IPS-18a (cell line): ENCODE results near the gene ERICH6.

Experiments
- H3K27ac ChIP-seq: one replicate; pipeline ENCODE4 v1.5.1; 2013; ENCODE audit warnings: low read length
- H3K27me3 ChIP-seq: one replicate; pipeline ENCODE4 v1.6.1; 2013; ENCODE audit warnings: mild to moderate bottlenecking, low read length; ENCODE audit not compliant: control insufficient read depth, insufficient read depth
- H3K36me3 ChIP-seq: one replicate; pipeline ENCODE4 v1.6.1; 2013; ENCODE audit warnings: low read depth, low read length; ENCODE audit not compliant: control insufficient read depth
- H3K4me1 ChIP-seq: one replicate; pipeline ENCODE4 v1.6.1; 2013; ENCODE audit warnings: low read depth, low read length; ENCODE audit not compliant: control insufficient read depth
- H3K4me3 ChIP-seq: one replicate; pipeline ENCODE4 v1.5.1; 2013; ENCODE audit warnings: low read length
- H3K9ac ChIP-seq: one replicate; pipeline ENCODE4 v1.6.1; 2013; ENCODE audit warnings: mild to moderate bottlenecking, low read length, moderate library complexity
- H3K9me3 ChIP-seq: one replicate; pipeline ENCODE4 v1.6.1; 2013; ENCODE audit warnings: low read depth, low read length; ENCODE audit not compliant: control insufficient read depth

Gene ERICH6

GRCh38 chr3:150733936-150734794 is 30.4 kb upstream of the ERICH6 start:
- no peaks in the 10 kb centered on the region for H3K27me3 ChIP-seq
- H3K4me3 ChIP-seq = no peak overlapping the region
- no peaks in the 10 kb centered on the region for H3K36me3 ChIP-seq
- H3K27ac ChIP-seq = no peak overlapping the region
- H3K4me1 ChIP-seq = peaks cover 11% of the 10 kb centered on the region
- H3K9ac ChIP-seq = no peak overlapping the region
- no peaks in the 10 kb centered on the region for H3K9me3 ChIP-seq

GRCh38 chr3:150733373-150733935 is 29.7 kb upstream of the ERICH6 start:
- Histone ChIP-seq H3K9ac (no peak overlapping the region), H3K4me1 (peaks cover 11% of the 10 kb centered on the region), H3K36me3 (no peaks in the 10 kb centered on the region), H3K4me3 (no peak overlapping the region), H3K9me3 (no peaks in the 10 kb centered on the region), H3K27ac (no peak overlapping the region), H3K27me3 (no peaks in the 10 kb centered on the region)

GRCh38 chr3:150729682-150730360 is 26.1 kb upstream of the ERICH6 start:
- Histone ChIP-seq H3K4me3 (no peak overlapping the region), H3K27ac (no peak overlapping the region), H3K4me1 (no peaks in the 10 kb centered on the region), H3K27me3 (no peaks in the 10 kb centered on the region), H3K9ac (no peak overlapping the region), H3K9me3 (no peaks in the 10 kb centered on the region), H3K36me3 (no peaks in the 10 kb centered on the region)

GRCh38 chr3:150727653-150728502 is 24.2 kb upstream of the ERICH6 start:
- H3K36me3 ChIP-seq = no peaks in the 10 kb centered on the region
- no peaks in the 10 kb centered on the region for H3K4me1 ChIP-seq
- H3K4me3 ChIP-seq = no peak overlapping the region
- no peaks in the 10 kb centered on the region for H3K9me3 ChIP-seq
- H3K27me3 ChIP-seq = no peaks in the 10 kb centered on the region
- H3K27ac ChIP-seq = no peak overlapping the region
- no peak overlapping the region for H3K9ac ChIP-seq

- Histone ChIP-seq H3K4me3 (no peak overlapping the region), H3K9me3 (no peaks in the 10 kb centered on the region), H3K36me3 (no peaks in the 10 kb centered on the region), H3K9ac (no peak overlapping the region), H3K27ac (no peak overlapping the region), H3K27me3 (no peaks in the 10 kb centered on the region), H3K4me1 (no peaks in the 10 kb centered on the region)
Observed at GRCh38 chr3:150725548-150725947, 21.8 kb upstream of the ERICH6 start.

- Histone ChIP-seq H3K36me3 (no peaks in the 10 kb centered on the region), H3K9ac (no peak overlapping the region), H3K4me1 (no peaks in the 10 kb centered on the region), H3K9me3 (no peaks in the 10 kb centered on the region), H3K4me3 (no peak overlapping the region), H3K27me3 (no peaks in the 10 kb centered on the region), H3K27ac (no peak overlapping the region)
Observed at GRCh38 chr3:150723946-150724345, 20.2 kb upstream of the ERICH6 start.

GRCh38 chr3:150722267-150722666 is 18.5 kb upstream of the ERICH6 start:
- no peaks in the 10 kb centered on the region for H3K9me3 ChIP-seq
- no peaks in the 10 kb centered on the region for H3K4me1 ChIP-seq
- no peaks in the 10 kb centered on the region for H3K27me3 ChIP-seq

GRCh38 chr3:150721285-150722130 is 17.8 kb upstream of the ERICH6 start:
- H3K27ac ChIP-seq = no peak overlapping the region
- H3K36me3 ChIP-seq = no peaks in the 10 kb centered on the region
- no peaks in the 10 kb centered on the region for H3K9me3 ChIP-seq
- no peak overlapping the region for H3K4me3 ChIP-seq
- H3K4me1 ChIP-seq = no peaks in the 10 kb centered on the region
- no peaks in the 10 kb centered on the region for H3K27me3 ChIP-seq
- H3K9ac ChIP-seq = no peak overlapping the region

More at GRCh38 chr3:150722267-150722666, 18.5 kb upstream of the ERICH6 start:
- Histone ChIP-seq H3K27ac (no peak overlapping the region), H3K4me3 (no peak overlapping the region), H3K36me3 (no peaks in the 10 kb centered on the region), H3K9ac (no peak overlapping the region)

- no peaks in the 10 kb centered on the region for H3K27me3 ChIP-seq
- H3K9me3 ChIP-seq = no peaks in the 10 kb centered on the region
- H3K27ac ChIP-seq = no peak overlapping the region
- no peak overlapping the region for H3K9ac ChIP-seq
- H3K36me3 ChIP-seq = no peaks in the 10 kb centered on the region
- H3K4me1 ChIP-seq = no peaks in the 10 kb centered on the region
- no peak overlapping the region for H3K4me3 ChIP-seq
Observed at GRCh38 chr3:150720444-150720843, 16.7 kb upstream of the ERICH6 start.

- Histone ChIP-seq H3K4me1 (no peaks in the 10 kb centered on the region), H3K36me3 (no peaks in the 10 kb centered on the region), H3K27me3 (no peaks in the 10 kb centered on the region), H3K27ac (no peak overlapping the region), H3K9ac (no peak overlapping the region), H3K9me3 (no peaks in the 10 kb centered on the region), H3K4me3 (no peak overlapping the region)
Observed at GRCh38 chr3:150710097-150710496, 6.4 kb upstream of the ERICH6 start.
